Measurements from ENCODE around the gene CCDC122. TPM values are rescaled to one million over a fixed set of nuclear protein-coding genes. Genes with fewer than 3 reads are reported as not detected.
A peak's percentile ranks its signal among the peaks of the same experiment; 100 is the strongest.

The CCDC122 gene
- total and polyA plus RNA-seq, 10 of the 15 experiments (the other 5 are each of a cell fraction or from before 2014, with no cell fraction given), result 1.0 to 4.5 (median 2.9) TPM; not detected in 1

GRCh38 chr13:43805071-43805468 is 74.5 kb downstream of the CCDC122 start:
- no TSS peak for BruUV-seq (replicated peaks)
- Histone ChIP-seq H3K4me2 (ENCODE audit: control insufficient read depth, insufficient read depth) (no peak overlapping the region), H4K20me1 (ENCODE audit: control insufficient read depth, insufficient read depth) (no peaks in the 10 kb centered on the region), H2AFZ (ENCODE audit: control insufficient read depth, low read depth, low read length) (no peak overlapping the region), H3K9ac (ENCODE audit: control insufficient read depth, insufficient read depth, low read length) (no peak overlapping the region), H3K36me3 (ENCODE audit: control insufficient read depth in 2 of 2, insufficient read depth in 2 of 2, low read length in 1 of 2) (no peaks in the 10 kb centered on the region), H3K9me3 (replicated peaks; ENCODE audit: control insufficient read depth, insufficient read depth, low read length) (no peaks in the 10 kb centered on the region), H3K27ac (ENCODE audit: control insufficient read depth, insufficient read depth) (no peak overlapping the region), H3K4me1 (ENCODE audit: control insufficient read depth, insufficient read depth, low read length) (no peaks in the 10 kb centered on the region), H3K27me3 (replicated peaks in 1 of 2; ENCODE audit: control insufficient read depth in 2 of 2, insufficient read depth in 2 of 2, low read length in 1 of 2) (no peaks in the 10 kb centered on the region), H3K4me3 (no peak overlapping the region), H3K79me2 (ENCODE audit: control insufficient read depth, insufficient read depth, low read length) (no peaks in the 10 kb centered on the region)
- WGBS (ENCODE audit: insufficient coverage, insufficient replicate concordance, low lambda C conversion rate, missing lambda C conversion rate), result 5% methylated on average over 3 of the region's 3 CpGs
- FAIRE-seq, result no peak
- no peak for TF ChIP-seq IKZF1 (conservative IDR thresholded peaks at IDR 0.05)
- no peak for TF ChIP-seq PKNOX1 (IDR thresholded peaks at IDR 0.05)
- no peak for TF ChIP-seq HCFC1 (IDR thresholded peaks at IDR 0.05; ENCODE audit: low read length)
- TF ChIP-seq ZBTB33 (IDR thresholded peaks at IDR 0.05), result no peak
- TF ChIP-seq RELB (IDR thresholded peaks at IDR 0.05; ENCODE audit: low read depth), result no peak
- no peak for TF ChIP-seq SREBF2 (IDR thresholded peaks at IDR 0.05; ENCODE audit: low read length)
- no peak for TF ChIP-seq POU2F2 (IDR thresholded peaks at IDR 0.05; ENCODE audit: borderline replicate concordance, low read depth, low read length)
- TF ChIP-seq NR2F1 (conservative IDR thresholded peaks at IDR 0.05), result no peak
- TF ChIP-seq RUNX3 (IDR thresholded peaks at IDR 0.05; ENCODE audit: low read length), result no peak
- no peak for TF ChIP-seq KAT2A (conservative IDR thresholded peaks at IDR 0.05; ENCODE audit: control insufficient read depth, low read depth, low read length)
- no peak for TF ChIP-seq ZZZ3 (IDR thresholded peaks at IDR 0.05; ENCODE audit: control insufficient read depth, insufficient read length, low read depth)
- TF ChIP-seq TCF7 (IDR thresholded peaks at IDR 0.05; ENCODE audit: borderline replicate concordance), result no peak
- no peak for TF ChIP-seq EZH2 (IDR thresholded peaks at IDR 0.05; ENCODE audit: borderline replicate concordance, control insufficient read depth, low read depth, low read length)
- TF ChIP-seq NR2C1 (IDR thresholded peaks at IDR 0.05), result no peak
- TF ChIP-seq KLF5 (IDR thresholded peaks at IDR 0.05; ENCODE audit: partially characterized antibody), result no peak
- TF ChIP-seq SIX5 (IDR thresholded peaks at IDR 0.05; ENCODE audit: low read depth, low read length, severe bottlenecking), result no peak
- TF ChIP-seq E2F4 (IDR thresholded peaks at IDR 0.05; ENCODE audit: low read depth, low read length), result no peak
- no peak for TF ChIP-seq HDGF (IDR thresholded peaks at IDR 0.05)
- intact Hi-C loops (cut with micrococcal nuclease; ENCODE audit: unreplicated experiment) (loop anchor here (10.0 kb wide), 1 partner anchor 610 kb away; no protein-coding TSS in a partner anchor), in situ Hi-C loops (cut with MboI) (loop anchor here (10.0 kb wide), 2 partner anchors 500 to 830 kb away; no protein-coding TSS in a partner anchor)
- ChIA-PET CTCF (interaction anchor here (0.7 to 3.2 kb wide), 22 partner anchors 9 to 1211 kb away, joined by 3 to 24 read pairs (median 4); no protein-coding TSS in a partner anchor), POLR2A (interaction anchor here (0.7 kb wide), 1 partner anchor 67 kb away, joined by 3 read pairs; no protein-coding TSS in a partner anchor), SMC1A (ENCODE audit: uncharacterized antibody, unreplicated experiment) (interaction anchor here (0.6 to 2.9 kb wide), 16 partner anchors 10 to 1210 kb away, joined by 3 to 13 read pairs (median 3); no protein-coding TSS in a partner anchor), RAD21 (ENCODE audit: unreplicated experiment) (interaction anchor here (0.6 to 2.3 kb wide), 21 partner anchors 9 to 1471 kb away, joined by 3 to 10 read pairs (median 3); partner anchors contain the start of gene ENOX1)
- no peak for DNase-seq (ENCODE audit: low read depth, low spot score)
- peak; percentile 21; the same call in 2 of the 3 replicates for ATAC-seq
